Stomach (tissue), 9 donors: ENCODE measurements around the gene ARID5A. TPM values are rescaled to one million over a fixed set of nuclear protein-coding genes. Genes with fewer than 3 reads are reported as not detected.

ENCODE experiments used
- DNase-seq, 2 donors: peaks; one replicate each; pipeline versions ENCODE4 v3.0.0 to v3.0.0-alpha.2; 2013 to 2019
- H3K27ac ChIP-seq, 5 donors: fragments of 200-600 bp in 4 of 5; sonication (generic) in 4 of 5; one replicate each; pipeline ENCODE4 v1.5.1; 2013 to 2019; ENCODE audit warnings: mild to moderate bottlenecking in 1 of 5, moderate library complexity in 1 of 5
- H3K27me3 ChIP-seq, 3 donors: fragments of 200-600 bp; sonication (generic); one replicate each; pipeline ENCODE4 v1.5.1; 2017 to 2019; ENCODE audit warnings: mixed run types in 1 of 3
- H3K36me3 ChIP-seq, 4 donors: fragments of 200-600 bp; sonication (generic); 1 replicate in 3 of 4; 2 replicates in 1 of 4; pipeline ENCODE4 v1.5.1; 2016 to 2019
- H3K4me1 ChIP-seq, 4 donors: fragments of 200-600 bp; sonication (generic); one replicate each; pipeline ENCODE4 v1.5.1; 2016 to 2019
- H3K4me3 ChIP-seq, 4 donors: fragments of 200-600 bp; sonication (generic) in 3 of 4; one replicate each; pipeline ENCODE4 v1.5.1; 2016 to 2019; ENCODE audit warnings: mild to moderate bottlenecking in 1 of 4
- H3K9me3 ChIP-seq, 4 donors: fragments of 200-600 bp; sonication (generic); one replicate each; pipeline ENCODE4 v1.5.1; 2016 to 2019
- CTCF ChIP-seq, 7 experiments: fragments of 450-650 bp in 4 of 7; fragments of 200-600 bp in 3 of 7; sonication (generic) in 3 of 7; IDR thresholded peaks; one replicate each; pipeline ENCODE4 v1.5.1; 2016 to 2019; ENCODE audit warnings: antibody characterized with exemption in 7 of 7, control low read depth in 2 of 7, mild to moderate bottlenecking in 1 of 7
- EP300 ChIP-seq: sonication (generic); formaldehyde crosslinking; IDR thresholded peaks from one replicate; pipeline ENCODE4 v1.6.1; 2017; ENCODE audit warnings: antibody characterized with exemption
- POLR2A ChIP-seq, 4 donors: fragments of 450-650 bp; IDR thresholded peaks; one replicate each; pipeline ENCODE4 v1.6.1; 2016; ENCODE audit warnings: antibody characterized with exemption in 4 of 4, control low read depth in 2 of 4, mild to moderate bottlenecking in 1 of 4, moderate library complexity in 1 of 4
- POLR2AphosphoS5 ChIP-seq, 3 donors: sonication (generic); formaldehyde crosslinking; IDR thresholded peaks; one replicate each; pipeline ENCODE4 v1.6.1; 2016; ENCODE audit warnings: antibody characterized with exemption in 3 of 3
- WGBS, 5 donors: extraction: QIAGEN DNeasy Blood & Tissue Kit in 3 of 5; methylation state at CpG; one replicate each; pipeline versions ENCODE4 v1.1.5 to v1.1.7; 2013 to 2018; 5-methylcytosine and 5-hydroxymethylcytosine counted together
- intact Hi-C: fragments of 100-400 bp; cut with DNase I; formaldehyde crosslinking; loops from one replicate; pipeline ENCODE4 v1.15.1; 2023; ENCODE audit warnings: low total_unique reads
- polyA plus RNA-seq, 3 donors: library from polyadenylated mRNA; stranded (reverse); fragments of 200-250 nt; gene quantifications; one replicate each; pipeline ENCODE4 v1.2.3, GENCODE V29; 2013
- total RNA-seq, 5 donors: library from RNA; depleted of rRNA; stranded (reverse); fragments of >200 nt; gene quantifications; one replicate each; pipeline versions ENCODE4 v1.1.0 to v1.2.3, GENCODE V29; 2014 to 2016
- donor health status: healthy with polysubstance abuse.
- donor health status: Bipolar disorder and iron deficiency.
- donor health status: healthy.

ARID5A gene
- total and polyA plus RNA-seq, 8 donors: 1.2 to 26.8 (median 14.6) TPM

GRCh38 chr2:96548558-96549465 is 12.3 kb downstream of the ARID5A start:
- intact Hi-C loops: no loop called here
- TF ChIP-seq EP300 (no peak), CTCF (IDR thresholded peaks at IDR 0.05) (no peak), POLR2A (IDR thresholded peaks at IDR 0.05) (no peak), POLR2AphosphoS5 (IDR thresholded peaks at IDR 0.05) (no peak)
- H3K36me3 ChIP-seq: peaks cover 36 to 80% (median 62%) of the 10 kb centered on the region in 4 donors
- no peaks in the 10 kb centered on the region for H3K9me3 ChIP-seq
- H3K27ac ChIP-seq: no peak overlapping the region
- no peak for DNase-seq
- H3K27me3 ChIP-seq: no peaks in the 10 kb centered on the region
- no peak overlapping the region for H3K4me3 ChIP-seq
- H3K4me1 ChIP-seq: peaks cover 4 to 40% (median 22%) of the 10 kb centered on the region in 4 donors
- 86 to 89% (median 88%) methylated on average over 21 to 24 of the region's 24 CpGs for WGBS, 5 donors

- H3K4me3 ChIP-seq: no peak overlapping the region
- WGBS, 5 donors: 63 to 92% (median 74%) methylated on average over 2 to 4 of the region's 4 CpGs
- peaks cover 2 to 41% (median 26%) of the 10 kb centered on the region in 4 donors for H3K4me1 ChIP-seq
- no peak overlapping the region for H3K27ac ChIP-seq
- H3K27me3 ChIP-seq: no peaks in the 10 kb centered on the region
- H3K36me3 ChIP-seq: peaks cover 36 to 80% (median 62%) of the 10 kb centered on the region in 4 donors
- no peaks in the 10 kb centered on the region for H3K9me3 ChIP-seq
- no peak for DNase-seq
- TF ChIP-seq CTCF (IDR thresholded peaks at IDR 0.05) (no peak), POLR2A (IDR thresholded peaks at IDR 0.05) (no peak), POLR2AphosphoS5 (IDR thresholded peaks at IDR 0.05) (no peak), EP300 (no peak)
- intact Hi-C loops: no loop called here
These were observed 12.9 kb downstream of the ARID5A start for GRCh38 chr2:96549466-96549785.

GRCh38 chr2:96549967-96550786 is 13.6 kb downstream of the ARID5A start:
- 53 to 73% (median 63%) methylated on average over 37 to 61 of the region's 61 CpGs for WGBS, 5 donors
- peak overlapping the region in 3 of 5 donors; percentile 5 to 24 (median 20) for H3K27ac ChIP-seq
- H3K36me3 ChIP-seq: peaks cover 36 to 79% (median 62%) of the 10 kb centered on the region in 4 donors
- DNase-seq: peak; percentile 86 to 91
- H3K9me3 ChIP-seq: no peaks in the 10 kb centered on the region
- intact Hi-C loops: no loop called here
- H3K4me3 ChIP-seq: no peak overlapping the region
- H3K27me3 ChIP-seq: no peaks in the 10 kb centered on the region
- TF ChIP-seq EP300 (no peak), POLR2AphosphoS5 (IDR thresholded peaks at IDR 0.05) (peak in 1 of 3 donors; percentile 63), POLR2A (IDR thresholded peaks at IDR 0.05) (no peak), CTCF (IDR thresholded peaks at IDR 0.05) (peak in 5 of 7 experiments; percentile 61 to 76 (median 69))
- H3K4me1 ChIP-seq: peaks cover 0 to 44% (median 28%) of the 10 kb centered on the region in 4 donors
